Inflammatory macrophage (primary cell): Measurements from ENCODE around the gene GPR141.
A peak's percentile ranks its signal among the peaks of the same experiment; 100 is the strongest.

ENCODE experiments used
- DNase-seq, 2 donors: peaks; one replicate each; pipeline ENCODE4 v3.0.0-alpha.2; 2020 to 2022

GPR141 gene

DNA sequence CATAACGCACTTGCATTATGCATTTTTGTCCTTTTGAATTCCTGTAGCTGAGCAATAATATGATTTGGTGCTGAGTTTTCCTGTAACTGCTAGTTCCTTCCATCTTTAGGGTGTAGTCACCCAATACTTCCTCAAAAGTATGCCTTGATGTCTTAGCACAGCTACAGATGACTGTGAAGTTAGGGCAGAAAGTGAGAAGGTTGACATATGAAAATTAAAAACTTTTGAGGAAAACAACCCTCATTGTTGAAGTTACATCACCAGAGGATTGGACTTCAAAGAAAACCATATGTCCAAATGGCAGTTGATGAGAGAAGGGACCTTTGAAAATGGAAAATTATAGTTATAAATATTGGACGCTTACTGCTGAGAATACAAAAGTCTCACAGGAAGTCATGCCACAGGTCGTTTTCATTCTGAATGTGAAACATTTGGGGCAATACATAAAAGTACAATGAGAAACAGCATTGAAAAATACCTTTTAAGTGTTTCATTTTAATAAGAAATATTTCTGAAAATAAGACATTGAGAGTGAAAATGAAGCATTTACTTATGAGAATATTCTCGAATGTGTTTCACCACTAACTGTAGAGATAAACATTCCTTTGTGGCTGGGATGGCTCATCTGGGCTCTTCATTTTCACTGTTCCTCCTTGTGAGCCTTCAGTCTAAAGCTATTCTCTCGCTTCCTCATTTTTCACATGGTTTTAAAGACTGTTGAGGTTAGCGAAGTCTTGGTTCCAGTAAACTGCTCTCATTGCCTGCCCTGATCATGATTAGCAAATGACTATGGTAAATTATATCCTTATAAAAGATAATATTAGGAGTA lies 103.4 kb downstream of the GPR141 start:
- peak; percentile 71 to 82 for DNase-seq
